WTC11 (cell line): ENCODE measurements around the gene PTH1R. TPM values are rescaled to one million over a fixed set of nuclear protein-coding genes. Genes with fewer than 3 reads are reported as not detected.

Experiments used
- ATAC-seq: fragments of 200-7000 bp; cut with Tn5 transposase; 2 replicates; pipeline ENCODE4 v1.10.0; 2021; ENCODE audit warnings: mild to moderate bottlenecking, moderate library complexity
- CTCF ChIA-PET: fragments of 300-600 bp; sonication (Branson Sonifier 250); formaldehyde crosslinking; loops from one replicate; lab custom pipeline; 2021; ENCODE audit warnings: antibody characterized with exemption; lab: Charles Lee
- POLR2A ChIA-PET: fragments of 350-600 bp; sonication (Branson Sonifier 250); formaldehyde crosslinking; loops from one replicate; lab custom pipeline; 2021; ENCODE audit warnings: antibody characterized with exemption; lab: Charles Lee
- DNase-seq: peaks from one replicate; pipeline ENCODE4 v3.0.0; 2021; ENCODE audit warnings: low spot score
- H3K27ac Mint-ChIP-seq: 2 replicates; pipeline ENCODE4 v1.8.0; 2021; ENCODE audit warnings: mixed read lengths
- H3K27me3 Mint-ChIP-seq: 2 replicates; pipeline ENCODE4 v1.8.0; 2021; ENCODE audit warnings: low read depth, mild to moderate bottlenecking, moderate library complexity, mixed read lengths
- H3K36me3 Mint-ChIP-seq: 2 replicates; pipeline ENCODE4 v1.8.0; 2021; ENCODE audit warnings: mixed read lengths
- H3K4me1 Mint-ChIP-seq: 2 replicates; pipeline ENCODE4 v1.8.0; 2022; ENCODE audit warnings: mixed read lengths
- H3K4me3 Mint-ChIP-seq: 2 replicates; pipeline ENCODE4 v1.8.0; 2021; ENCODE audit warnings: mild to moderate bottlenecking, moderate library complexity, mixed read lengths
- H3K9me3 Mint-ChIP-seq: 2 replicates; pipeline ENCODE4 v1.8.0; 2021; ENCODE audit warnings: mixed read lengths
- ATF3 ChIP-seq: sonication (generic); formaldehyde crosslinking; conservative IDR thresholded peaks from 2 replicates; pipeline ENCODE4 v1.8.1; 2022; ENCODE audit warnings: mild to moderate bottlenecking, missing genetic modification reagents
- CREB1 ChIP-seq: sonication (generic); formaldehyde crosslinking; IDR thresholded peaks from 2 replicates; pipeline ENCODE4 v1.8.0; 2023; ENCODE audit warnings: mild to moderate bottlenecking, missing genetic modification reagents
- CREM ChIP-seq: sonication (generic); formaldehyde crosslinking; IDR thresholded peaks from 2 replicates; pipeline ENCODE4 v1.8.1; 2022; ENCODE audit warnings: mild to moderate bottlenecking, missing genetic modification reagents, moderate library complexity
- ETV6 ChIP-seq: sonication (generic); formaldehyde crosslinking; IDR thresholded peaks from 2 replicates; pipeline ENCODE4 v1.8.1; 2022; ENCODE audit warnings: mild to moderate bottlenecking, missing genetic modification reagents
- FOXP1 ChIP-seq: sonication (generic); formaldehyde crosslinking; IDR thresholded peaks from 2 replicates; pipeline ENCODE4 v1.8.0; 2022; ENCODE audit warnings: missing genetic modification reagents, mild to moderate bottlenecking, moderate library complexity, borderline replicate concordance
- GABPB1 ChIP-seq: sonication (generic); formaldehyde crosslinking; IDR thresholded peaks from 2 replicates; pipeline ENCODE4 v1.8.1; 2023; ENCODE audit warnings: mild to moderate bottlenecking, missing genetic modification reagents
- JAZF1 ChIP-seq: fragments of 250-450 bp; sonication (Bioruptor Pico); IDR thresholded peaks from 2 replicates; pipeline ENCODE4 v1.9.0; 2021; ENCODE audit warnings: moderate library complexity, mild to moderate bottlenecking, inconsistent platforms
- KAT7 ChIP-seq: sonication (generic); formaldehyde crosslinking; IDR thresholded peaks from 2 replicates; pipeline ENCODE4 v1.8.1; 2023; ENCODE audit warnings: missing genetic modification reagents, mild to moderate bottlenecking, borderline replicate concordance
- MLX ChIP-seq: sonication (generic); formaldehyde crosslinking; IDR thresholded peaks from 2 replicates; pipeline ENCODE4 v1.8.1; 2023; ENCODE audit warnings: mild to moderate bottlenecking, missing genetic modification reagents, moderate library complexity
- NFYB ChIP-seq: sonication (generic); formaldehyde crosslinking; conservative IDR thresholded peaks from 2 replicates; pipeline ENCODE4 v1.8.0; 2022; ENCODE audit warnings: low read depth, missing genetic modification reagents
- NR2C2 ChIP-seq: sonication (generic); formaldehyde crosslinking; IDR thresholded peaks from 2 replicates; pipeline ENCODE4 v1.8.0; 2022; ENCODE audit warnings: mild to moderate bottlenecking, missing genetic modification reagents
- PRRX2 ChIP-seq: fragments of 250-450 bp; sonication (Bioruptor Pico); IDR thresholded peaks from 2 replicates; pipeline ENCODE4 v1.8.0; 2021; ENCODE audit warnings: mild to moderate bottlenecking
- SOX15 ChIP-seq: fragments of 250-450 bp; sonication (Bioruptor Pico); IDR thresholded peaks from 2 replicates; pipeline ENCODE4 v1.9.0; 2021; ENCODE audit warnings: mild to moderate bottlenecking
- ZBTB43 ChIP-seq: sonication (generic); formaldehyde crosslinking; IDR thresholded peaks from 2 replicates; pipeline ENCODE4 v1.8.1; 2023; ENCODE audit warnings: mild to moderate bottlenecking, missing genetic modification reagents
- ZNF317 ChIP-seq: sonication (generic); formaldehyde crosslinking; IDR thresholded peaks from 2 replicates; pipeline ENCODE4 v1.8.1; 2023; ENCODE audit warnings: low read depth, mild to moderate bottlenecking, moderate library complexity, missing genetic modification reagents, borderline replicate concordance
- ZNF416 ChIP-seq: fragments of 250-450 bp; sonication (Bioruptor Pico); IDR thresholded peaks from 2 replicates; pipeline ENCODE4 v1.9.0; 2021; ENCODE audit warnings: mild to moderate bottlenecking, inconsistent platforms
- ZNF425 ChIP-seq: fragments of 250-450 bp; sonication (Bioruptor Pico); conservative IDR thresholded peaks from 2 replicates; pipeline ENCODE4 v1.9.0; 2021; ENCODE audit warnings: mild to moderate bottlenecking
- total RNA-seq: library from RNA; stranded (reverse); gene quantifications from 3 replicates; pipeline ENCODE4 v1.2.3, GENCODE V29; 2021
- TF ChIP-seq, protein P1 (sequence below): sonication (generic); formaldehyde crosslinking; IDR thresholded peaks from 2 replicates; pipeline ENCODE4 v1.8.1; 2023; ENCODE audit warnings: mild to moderate bottlenecking, moderate library complexity, missing genetic modification reagents
- TF ChIP-seq, protein P2 (sequence below): sonication (generic); formaldehyde crosslinking; IDR thresholded peaks from 2 replicates; pipeline ENCODE4 v1.8.1; 2022; ENCODE audit warnings: missing genetic modification reagents, borderline replicate concordance

PTH1R gene
- total RNA-seq, 1 experiment from 2014 or later, result 12.0 TPM

DNA sequence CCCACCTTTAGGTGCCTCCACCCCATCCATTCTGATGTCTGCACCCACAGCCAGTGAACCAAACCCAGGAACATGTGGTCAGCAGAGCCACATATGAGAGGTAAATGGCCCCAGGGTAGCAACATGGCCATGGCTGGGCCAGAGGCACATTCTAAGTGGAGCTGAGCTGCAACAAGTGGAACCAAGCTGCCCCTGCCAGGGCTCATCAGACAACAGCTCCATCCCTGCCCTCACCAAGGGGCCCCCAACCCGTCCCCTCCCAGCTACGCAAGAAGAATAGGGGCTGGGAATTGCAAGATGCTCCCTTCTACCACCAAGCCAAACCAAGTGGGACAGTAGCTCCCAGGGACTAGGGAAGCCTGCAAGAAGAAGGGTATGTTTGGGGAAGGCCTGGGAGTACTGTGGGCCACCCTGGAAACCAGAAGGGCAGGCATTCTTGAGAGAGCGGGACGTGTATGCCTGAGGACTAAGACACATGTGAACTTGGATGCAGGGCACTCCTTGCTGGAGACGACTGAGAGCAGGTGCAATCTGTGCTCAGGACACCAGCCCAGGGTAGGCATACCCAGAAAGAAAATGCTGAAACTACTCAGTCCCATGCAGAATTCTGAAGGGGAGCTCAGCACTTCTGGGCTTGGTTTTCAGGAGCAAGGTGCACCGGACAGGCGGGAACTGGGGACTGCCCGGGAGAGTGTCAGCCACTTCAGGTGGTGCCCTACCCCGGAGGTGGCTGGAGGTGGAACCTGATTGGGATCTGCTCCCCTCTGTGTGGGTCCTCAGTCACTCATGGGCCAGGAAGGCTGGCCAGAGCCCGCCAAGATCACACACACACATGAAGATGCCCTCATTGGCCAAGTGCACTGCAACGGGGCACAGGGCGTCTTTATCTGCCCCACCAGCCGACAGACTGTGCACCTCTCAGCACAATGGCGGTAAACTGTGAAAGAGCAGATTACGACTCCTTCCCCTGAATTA, 23.8 kb upstream of the PTH1R start:
- Mint-ChIP-seq H3K36me3 (no peaks in the 10 kb centered on the region), H3K27ac (no peak overlapping the region), H3K4me3 (no peak overlapping the region), H3K4me1 (no peaks in the 10 kb centered on the region), H3K9me3 (no peaks in the 10 kb centered on the region), H3K27me3 (peaks cover 3% of the 10 kb centered on the region; the same call in 1 of the 2 replicates)
- DNase-seq (peak; percentile 7), ATAC-seq (no peak)
- TF ChIP-seq CREM (CRISPR knock-in tag) (no peak), GABPB1 (CRISPR knock-in tag) (no peak), ATF3 (CRISPR knock-in tag) (no peak), ZNF425 (CRISPR knock-in tag) (no peak), FOXP1 (CRISPR knock-in tag) (no peak), NFYB (CRISPR knock-in tag) (no peak), CREB1 (CRISPR knock-in tag) (no peak), ZNF317 (no peak), PRRX2 (CRISPR knock-in tag) (no peak), ZBTB43 (no peak), ZNF416 (CRISPR knock-in tag) (no peak), MLX (no peak), NR2C2 (CRISPR knock-in tag) (no peak), ETV6 (CRISPR knock-in tag) (no peak), JAZF1 (CRISPR knock-in tag) (no peak), SOX15 (CRISPR knock-in tag) (no peak), KAT7 (CRISPR knock-in tag) (no peak)
- TF ChIP-seq, protein P1, sequence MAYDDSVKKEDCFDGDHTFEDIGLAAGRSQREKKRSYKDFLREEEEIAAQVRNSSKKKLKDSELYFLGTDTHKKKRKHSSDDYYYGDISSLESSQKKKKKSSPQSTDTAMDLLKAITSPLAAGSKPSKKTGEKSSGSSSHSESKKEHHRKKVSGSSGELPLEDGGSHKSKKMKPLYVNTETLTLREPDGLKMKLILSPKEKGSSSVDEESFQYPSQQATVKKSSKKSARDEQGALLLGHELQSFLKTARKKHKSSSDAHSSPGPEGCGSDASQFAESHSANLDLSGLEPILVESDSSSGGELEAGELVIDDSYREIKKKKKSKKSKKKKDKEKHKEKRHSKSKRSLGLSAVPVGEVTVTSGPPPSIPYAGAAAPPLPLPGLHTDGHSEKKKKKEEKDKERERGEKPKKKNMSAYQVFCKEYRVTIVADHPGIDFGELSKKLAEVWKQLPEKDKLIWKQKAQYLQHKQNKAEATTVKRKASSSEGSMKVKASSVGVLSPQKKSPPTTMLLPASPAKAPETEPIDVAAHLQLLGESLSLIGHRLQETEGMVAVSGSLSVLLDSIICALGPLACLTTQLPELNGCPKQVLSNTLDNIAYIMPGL, result no peak
- TF ChIP-seq, protein P2, sequence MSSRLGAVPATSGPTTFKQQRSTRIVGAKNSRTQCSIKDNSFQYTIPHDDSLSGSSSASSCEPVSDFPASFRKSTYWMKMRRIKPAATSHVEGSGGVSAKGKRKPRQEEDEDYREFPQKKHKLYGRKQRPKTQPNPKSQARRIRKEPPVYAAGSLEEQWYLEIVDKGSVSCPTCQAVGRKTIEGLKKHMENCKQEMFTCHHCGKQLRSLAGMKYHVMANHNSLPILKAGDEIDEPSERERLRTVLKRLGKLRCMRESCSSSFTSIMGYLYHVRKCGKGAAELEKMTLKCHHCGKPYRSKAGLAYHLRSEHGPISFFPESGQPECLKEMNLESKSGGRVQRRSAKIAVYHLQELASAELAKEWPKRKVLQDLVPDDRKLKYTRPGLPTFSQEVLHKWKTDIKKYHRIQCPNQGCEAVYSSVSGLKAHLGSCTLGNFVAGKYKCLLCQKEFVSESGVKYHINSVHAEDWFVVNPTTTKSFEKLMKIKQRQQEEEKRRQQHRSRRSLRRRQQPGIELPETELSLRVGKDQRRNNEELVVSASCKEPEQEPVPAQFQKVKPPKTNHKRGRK, result no peak
- ChIA-PET CTCF (interaction anchor here (1.4 to 2.8 kb wide), 2 partner anchors 56 to 136 kb away, joined by 5 to 8 read pairs; partner anchors contain the start of gene PRSS50), POLR2A (no interaction called here)
